Retinal pigment epithelial cell (primary cell): ENCODE measurements around the gene SYT6.

Experiments
- DNase-seq: peaks from one replicate; pipeline ENCODE4 v3.0.0-alpha.2; 2010; ENCODE audit warnings: low read depth
- H3K4me3 ChIP-seq: 2 replicates; pipeline ENCODE4 v1.5.1; 2011; ENCODE audit warnings: mild to moderate bottlenecking, low read length, control low read depth, moderate library complexity
- CTCF ChIP-seq: conservative IDR thresholded peaks from 2 replicates; pipeline ENCODE4 v1.5.1; 2011; ENCODE audit warnings: low read depth, low read length, control low read depth, inconsistent platforms

The SYT6 gene

GRCh38 chr1:114169509-114169908, 15.8 kb upstream of the SYT6 start:
- no peak for DNase-seq
- no peak for TF ChIP-seq CTCF
- H3K4me3 ChIP-seq = no peak overlapping the region

- no peak for TF ChIP-seq CTCF
- no peak for DNase-seq
Observed at GRCh38 chr1:114167226-114167625, 13.6 kb upstream of the SYT6 start.

GRCh38 chr1:114164840-114165543, 11.3 kb upstream of the SYT6 start:
- no peak for DNase-seq
- no peak overlapping the region for H3K4me3 ChIP-seq
- no peak for TF ChIP-seq CTCF

More at GRCh38 chr1:114167226-114167625, 13.6 kb upstream of the SYT6 start:
- H3K4me3 ChIP-seq = no peak overlapping the region

GRCh38 chr1:114159941-114160340, 6.3 kb upstream of the SYT6 start:
- no peak overlapping the region for H3K4me3 ChIP-seq
- DNase-seq = no peak
- TF ChIP-seq CTCF = no peak

- no peak for DNase-seq
- no peak for TF ChIP-seq CTCF
Observed at GRCh38 chr1:114157275-114157660, 3.6 kb upstream of the SYT6 start.

GRCh38 chr1:114156538-114157274, 3.0 kb upstream of the SYT6 start:
- TF ChIP-seq CTCF = no peak
- DNase-seq = no peak
- H3K4me3 ChIP-seq = no peak overlapping the region

More at GRCh38 chr1:114157275-114157660, 3.6 kb upstream of the SYT6 start:
- no peak overlapping the region for H3K4me3 ChIP-seq

- H3K4me3 ChIP-seq = no peak overlapping the region
- DNase-seq = no peak
- TF ChIP-seq CTCF = no peak
Observed at GRCh38 chr1:114155706-114156105, 2.0 kb upstream of the SYT6 start.
